HG03066 (cell line): Measurements from ENCODE around the gene AP4E1.
A peak's percentile ranks its signal among the peaks of the same experiment; 100 is the strongest.
"Not testable (repeated sequence)": the region's sequence is repeated elsewhere in the genome, so short reads cannot be mapped to it uniquely, and the experiment has no call there.

Experiments
- ATAC-seq: cut with Tn5 transposase; IDR thresholded peaks from one replicate; pipeline ENCODE4 v1.9.1; 2021; ENCODE audit warnings: low read depth; ENCODE audit not compliant: unreplicated experiment

AP4E1 gene

DNA sequence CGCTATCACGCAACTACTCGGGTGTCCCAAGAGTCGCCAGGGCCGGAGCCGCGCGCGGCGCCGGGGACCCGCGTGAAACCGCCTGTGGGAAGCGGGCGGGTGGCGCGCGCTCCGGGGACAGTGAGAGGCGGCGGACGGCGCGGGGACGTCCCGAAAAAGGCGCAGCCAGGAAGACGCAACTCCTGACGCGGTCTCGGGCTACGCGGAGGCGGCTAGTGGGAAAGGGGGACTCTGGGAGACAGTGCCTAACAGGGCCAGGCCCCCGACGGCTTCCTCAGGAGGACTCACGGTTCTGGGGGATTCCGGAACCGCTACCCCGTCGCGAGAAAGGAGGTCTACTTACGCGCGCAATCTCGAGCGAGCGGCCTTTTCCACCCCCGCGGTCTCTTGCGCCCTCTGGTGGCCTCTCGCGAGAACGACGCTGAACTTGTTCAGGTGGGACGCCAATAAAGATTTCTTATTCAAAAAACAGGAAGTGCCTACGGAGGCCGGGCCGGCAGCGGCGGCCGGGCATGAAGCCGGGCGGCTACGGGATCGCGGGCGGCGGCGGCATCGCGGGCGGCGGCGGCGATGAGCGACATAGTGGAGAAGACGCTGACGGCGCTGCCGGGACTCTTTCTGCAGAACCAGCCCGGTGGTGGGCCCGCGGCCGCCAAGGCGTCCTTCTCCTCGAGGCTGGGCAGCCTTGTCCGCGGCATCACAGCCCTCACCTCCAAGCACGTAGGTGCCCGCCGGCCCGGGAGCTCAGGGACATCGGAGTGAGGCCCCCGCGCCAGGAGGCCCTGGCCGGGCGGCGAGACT is at the start of gene AP4E1:
Gene AP4E1, plus strand, starts transcription at position 475 of the 801 bp plus-strand sequence. Its CDS starts 96 bp downstream, at position 571.
- ATAC-seq: peak; percentile 50

DNA sequence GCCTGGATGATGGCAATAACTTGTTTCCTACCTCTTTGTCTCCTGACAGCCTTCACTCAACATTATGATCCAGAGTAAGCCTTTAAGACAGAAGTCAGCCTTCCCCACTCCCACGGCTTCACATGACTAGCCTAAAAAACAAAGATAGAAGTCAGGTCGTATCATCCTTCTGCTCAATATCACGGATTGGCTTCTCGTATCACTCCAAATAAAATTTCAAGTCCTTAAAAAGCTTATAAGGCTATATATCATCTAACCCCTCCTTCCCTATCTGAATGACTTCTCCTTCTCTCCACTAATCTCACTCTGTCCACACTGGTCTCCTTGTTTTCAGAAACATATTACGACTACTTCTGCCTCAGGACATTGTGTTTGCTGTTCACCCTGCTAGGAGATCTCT is 47.7 kb upstream of the AP4E1 start:
- ATAC-seq: no peak

- ATAC-seq: no peak
These were observed 45.9 kb upstream of the AP4E1 start for GRCh38 chr15:50862553-50862952.

- ATAC-seq: no peak
These were observed 43.6 kb upstream of the AP4E1 start for GRCh38 chr15:50864873-50865272.

DNA sequence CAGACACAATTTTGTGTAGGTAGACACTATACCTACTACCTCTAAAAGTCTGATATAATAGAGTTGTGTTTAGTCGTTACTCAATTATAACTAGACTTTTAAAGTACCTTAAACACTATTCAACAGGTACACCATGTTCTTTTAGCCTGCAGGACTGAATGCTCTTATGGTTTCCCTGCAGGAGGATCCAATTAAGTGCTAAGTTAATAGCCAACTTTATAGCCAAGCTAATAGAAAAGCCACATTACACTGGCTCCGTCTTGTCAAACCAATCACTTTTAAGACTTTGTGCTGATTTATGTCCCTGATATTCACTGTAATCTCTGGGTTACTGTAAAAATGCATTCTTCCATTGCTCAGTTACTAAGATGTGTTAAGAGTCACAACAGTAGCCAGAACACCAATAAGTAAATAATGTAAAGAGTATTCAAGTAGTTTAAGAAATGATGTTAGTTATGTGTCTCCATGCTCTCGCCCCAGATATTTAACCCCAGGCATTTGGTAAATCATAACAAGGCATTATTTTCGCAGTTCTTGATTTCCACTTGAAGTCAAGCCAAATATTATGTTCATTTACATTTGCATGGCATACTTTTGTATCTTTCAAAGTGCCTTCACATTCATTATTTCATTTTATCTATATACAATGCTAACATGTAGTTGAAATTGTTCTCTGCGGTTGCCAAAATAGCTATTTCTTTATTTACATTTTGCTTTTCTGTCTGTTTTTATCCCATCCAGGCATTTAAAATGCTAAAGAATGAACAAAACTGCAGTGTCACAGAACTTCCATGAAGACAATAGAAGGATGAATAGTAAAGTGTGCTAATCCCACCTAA is 42.7 kb upstream of the AP4E1 start:
- ATAC-seq: no peak

- ATAC-seq: no peak
These were observed 36.7 kb upstream of the AP4E1 start for GRCh38 chr15:50871832-50872231.

DNA sequence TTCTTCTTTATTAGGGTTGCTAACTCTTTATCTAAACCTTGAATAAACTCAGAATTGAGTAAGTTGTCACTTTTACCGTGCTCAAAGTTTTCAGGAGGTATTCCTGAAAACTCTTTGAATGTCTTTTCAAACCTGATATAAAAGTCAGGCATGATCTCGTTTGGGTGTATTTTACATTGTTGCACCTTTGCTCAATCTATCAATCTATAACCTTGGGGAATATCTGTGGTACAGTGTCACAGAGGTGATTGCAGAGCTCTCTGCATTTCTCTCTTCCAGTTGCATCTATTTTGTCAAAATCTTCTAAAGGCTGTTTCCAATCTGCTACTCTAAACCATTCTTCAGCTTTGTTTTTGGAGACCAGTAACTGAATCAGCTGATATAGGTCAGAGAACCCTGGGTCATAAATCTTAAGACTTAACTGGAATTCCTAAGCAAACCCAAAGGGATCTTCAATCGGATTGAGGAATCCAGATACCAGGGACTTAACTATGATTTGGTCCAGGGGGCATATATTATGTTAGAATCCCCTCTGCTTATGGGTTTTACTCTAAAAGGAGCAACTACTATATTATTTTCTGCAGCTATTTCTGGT is 35.6 kb upstream of the AP4E1 start:
- no peak for ATAC-seq

- ATAC-seq: no peak
These were observed 34.5 kb upstream of the AP4E1 start for GRCh38 chr15:50873935-50874361.

DNA sequence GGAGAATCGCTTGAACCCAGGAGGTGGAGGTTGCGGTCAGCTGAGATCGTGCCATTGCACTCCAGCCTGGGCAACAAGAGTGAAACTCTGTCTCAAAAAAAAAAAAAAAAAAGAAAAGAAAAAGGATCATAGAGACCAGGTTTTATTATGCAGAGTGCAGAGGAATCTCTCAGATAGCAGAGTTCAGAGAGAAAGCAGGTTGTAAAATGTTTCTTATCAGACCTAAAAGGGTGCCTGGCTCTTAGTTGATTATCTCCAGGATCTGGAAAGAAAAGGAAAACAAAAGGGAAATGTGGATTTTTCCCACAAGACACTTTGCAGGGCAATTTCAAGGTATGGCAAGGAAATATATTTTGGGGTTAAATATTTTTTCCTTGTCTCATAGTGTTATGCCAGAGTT is 33.2 kb upstream of the AP4E1 start:
- ATAC-seq: not testable (repeated sequence)

DNA sequence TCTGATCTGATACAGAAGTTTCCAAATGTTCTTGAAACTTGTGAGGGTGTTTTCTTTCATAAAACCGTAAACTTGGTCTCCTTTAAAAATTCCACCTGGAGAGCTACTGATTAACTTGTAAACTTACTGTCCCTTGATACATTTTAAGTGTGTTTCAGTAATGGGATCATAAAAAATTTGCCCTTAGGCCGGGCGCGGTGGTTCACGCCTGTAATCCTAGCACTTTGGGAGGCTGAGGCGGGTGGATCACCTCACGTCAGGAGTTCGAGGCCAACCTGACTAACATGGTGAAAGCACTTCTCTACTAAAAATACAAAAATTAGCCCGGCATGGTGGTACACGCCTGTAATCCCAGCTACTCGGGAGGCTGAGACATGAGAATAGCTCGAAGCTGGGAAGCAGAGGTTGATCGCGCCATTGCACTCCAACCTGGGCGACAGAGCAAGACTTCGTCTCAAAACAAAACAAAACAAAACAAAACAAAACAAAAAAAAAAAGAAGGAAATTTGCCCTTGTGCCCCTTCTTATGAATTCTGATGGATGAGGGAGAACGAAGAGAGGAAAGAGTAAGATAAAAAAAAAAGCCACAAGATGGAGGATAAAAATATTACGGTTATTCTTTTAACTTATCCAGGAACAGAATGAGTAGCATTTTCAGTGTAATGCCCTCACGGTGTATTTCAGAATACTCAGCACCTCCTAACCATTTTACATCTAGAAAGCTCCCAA is 32.1 kb upstream of the AP4E1 start:
- ATAC-seq: no peak

DNA sequence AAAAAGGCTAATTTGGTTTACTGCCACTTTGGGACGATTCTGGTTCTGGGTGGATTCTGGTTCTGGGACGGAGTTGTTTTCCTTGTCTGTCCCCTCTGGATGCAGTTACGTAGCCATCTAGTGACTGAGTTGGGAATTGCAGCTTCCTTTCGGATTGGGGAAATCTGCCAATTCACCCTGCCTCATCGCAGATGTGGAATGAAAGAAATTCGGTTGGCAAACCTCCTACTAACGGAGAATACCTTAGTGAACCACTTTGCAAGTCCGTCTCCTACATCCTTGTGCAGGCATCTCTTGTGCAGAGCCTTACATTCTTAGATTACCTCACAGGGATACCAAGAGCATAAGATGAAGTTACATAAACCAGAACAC is 31.5 kb upstream of the AP4E1 start:
- no peak for ATAC-seq

GRCh38 chr15:50879016-50879617 is 29.4 kb upstream of the AP4E1 start:
- ATAC-seq: peak; percentile 51

DNA sequence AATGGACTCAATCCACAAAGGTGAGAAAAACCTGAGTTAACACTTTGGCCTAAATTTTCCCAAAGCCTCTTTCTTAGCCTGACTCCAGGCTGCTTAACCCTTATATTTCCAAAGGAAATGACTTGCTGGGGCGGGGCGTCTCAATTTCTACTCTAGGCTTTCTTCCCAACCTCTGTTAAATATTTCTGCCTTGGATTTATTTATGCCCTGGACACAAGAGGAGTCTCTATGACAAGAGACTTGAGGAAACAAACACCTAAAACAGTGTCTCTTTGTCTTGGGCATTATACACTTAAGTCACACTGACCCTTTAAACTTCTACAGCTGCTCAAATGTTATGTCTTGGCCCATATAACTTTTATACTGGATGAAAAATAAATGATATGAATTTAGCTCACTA is 28.3 kb upstream of the AP4E1 start:
- ATAC-seq: no peak

GRCh38 chr15:50880651-50881114 is 27.8 kb upstream of the AP4E1 start:
- ATAC-seq: peak; percentile 39

DNA sequence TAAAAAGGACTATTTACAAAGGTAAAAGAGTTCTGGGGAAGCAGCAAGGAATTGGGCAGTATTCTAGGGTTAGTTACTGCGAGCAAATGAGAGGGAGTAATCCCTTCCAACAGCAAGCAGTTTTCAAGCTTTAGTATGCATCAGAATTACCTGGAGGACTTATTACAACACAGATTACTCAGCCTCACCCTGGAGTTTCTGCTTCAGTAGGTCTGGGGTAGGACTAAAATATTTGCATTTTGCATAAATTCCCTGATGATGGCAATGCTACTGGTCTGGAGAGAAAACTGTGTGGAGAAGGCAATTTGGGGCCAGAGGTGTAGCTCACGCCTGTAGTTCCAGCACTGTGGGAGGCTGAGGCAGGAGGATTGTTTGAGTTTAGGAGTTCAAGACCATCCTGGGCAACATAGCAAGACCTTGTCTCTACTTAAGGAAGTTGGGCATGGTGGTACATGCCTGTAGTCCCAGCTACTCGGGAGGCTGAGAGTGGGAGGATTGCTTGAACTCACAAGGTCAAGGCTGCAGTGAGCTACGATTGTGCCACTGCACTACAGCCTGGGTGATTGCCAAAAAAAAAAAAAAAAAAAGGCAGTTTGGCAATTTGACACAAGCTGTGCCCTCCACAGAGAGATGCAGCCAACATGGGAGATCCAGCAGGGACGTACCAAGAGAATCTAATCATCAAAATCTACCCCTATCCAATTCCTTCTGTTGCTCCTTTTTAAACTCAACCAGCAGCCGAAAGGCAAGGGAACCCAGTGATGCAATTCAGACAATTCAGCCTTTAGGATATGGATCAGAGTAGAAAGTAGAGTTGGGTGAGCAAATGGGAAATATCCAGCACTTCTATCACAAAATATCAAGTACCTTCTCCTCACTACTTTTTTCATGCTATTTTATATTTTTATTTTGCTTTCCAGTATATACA is 27.1 kb upstream of the AP4E1 start:
- no peak for ATAC-seq

DNA sequence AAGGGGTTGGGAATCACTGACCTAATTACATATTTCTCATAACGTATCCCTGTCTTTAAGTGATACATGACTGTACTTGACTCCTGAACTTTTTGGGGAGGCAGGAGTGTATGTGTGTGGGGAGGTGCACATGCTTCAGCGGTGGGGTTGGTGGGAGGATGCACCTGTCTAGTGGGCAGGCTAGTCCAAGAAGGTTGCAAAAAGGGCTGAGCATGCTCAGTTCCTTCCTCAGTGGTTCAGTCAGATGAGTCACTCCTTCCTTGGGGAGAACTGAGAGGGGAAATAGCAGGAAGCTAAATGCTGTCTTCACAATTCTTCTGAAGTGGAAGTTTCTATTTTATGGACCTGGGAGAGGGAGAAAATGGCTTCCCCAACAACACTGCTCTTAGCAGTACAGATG is 24.6 kb upstream of the AP4E1 start:
- no peak for ATAC-seq

GRCh38 chr15:50884540-50884939 is 23.9 kb upstream of the AP4E1 start:
- ATAC-seq: no peak

GRCh38 chr15:50886139-50886467 is 22.4 kb upstream of the AP4E1 start:
- ATAC-seq: no peak

- no peak for ATAC-seq
These were observed 21.7 kb upstream of the AP4E1 start for GRCh38 chr15:50886611-50887345.
